ENCODE measurements around the gene OR10S1. TPM values are rescaled to one million over a fixed set of nuclear protein-coding genes. Genes with fewer than 3 reads are reported as not detected.
"Not testable (repeated sequence)": the region's sequence is repeated elsewhere in the genome, so short reads cannot be mapped to it uniquely, and the experiment has no call there.

Gene OR10S1, protein sequence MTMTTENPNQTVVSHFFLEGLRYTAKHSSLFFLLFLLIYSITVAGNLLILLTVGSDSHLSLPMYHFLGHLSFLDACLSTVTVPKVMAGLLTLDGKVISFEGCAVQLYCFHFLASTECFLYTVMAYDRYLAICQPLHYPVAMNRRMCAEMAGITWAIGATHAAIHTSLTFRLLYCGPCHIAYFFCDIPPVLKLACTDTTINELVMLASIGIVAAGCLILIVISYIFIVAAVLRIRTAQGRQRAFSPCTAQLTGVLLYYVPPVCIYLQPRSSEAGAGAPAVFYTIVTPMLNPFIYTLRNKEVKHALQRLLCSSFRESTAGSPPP
- total RNA-seq (not detected), polyA plus RNA-seq (not detected)

DNA sequence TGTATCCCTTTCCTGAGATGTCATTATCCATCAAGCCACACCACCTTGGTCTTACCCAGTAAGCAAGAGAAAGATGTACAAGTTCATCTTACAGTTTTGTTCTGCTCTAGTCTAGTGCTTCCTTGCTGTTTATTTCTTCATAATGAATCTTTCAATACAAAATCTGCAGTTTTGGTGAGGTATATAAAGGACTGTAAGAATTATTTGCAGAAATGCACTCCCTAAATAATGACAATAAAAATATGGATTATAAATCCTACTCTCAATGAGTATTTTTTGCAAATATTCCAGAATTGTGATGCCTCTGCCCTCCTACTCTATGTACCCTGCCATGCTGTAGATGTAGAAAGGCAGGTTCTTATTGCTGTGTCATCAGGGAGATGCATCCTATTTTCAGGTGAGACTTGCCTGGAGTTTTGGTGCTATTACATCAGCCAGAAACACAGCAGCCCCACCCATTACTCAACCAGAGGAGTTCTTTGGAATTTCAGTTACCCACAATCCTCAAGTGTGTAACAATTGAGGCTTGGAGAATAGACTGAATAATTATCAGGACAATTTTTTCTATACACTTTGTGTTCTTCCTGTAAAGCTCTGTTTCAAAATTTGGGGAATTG is at the start of gene OR10S1:
Gene OR10S1 (minus strand): TSS at position 51 of the 617 bp plus-strand sequence. CDS start 117 bp downstream, outside the sequence.
- intact Hi-C loops (cut with DNase I) = no loop called here
- no peak within 1 kb of the TSS for H3K27ac ChIP-seq
- TF ChIP-seq, protein P1, sequence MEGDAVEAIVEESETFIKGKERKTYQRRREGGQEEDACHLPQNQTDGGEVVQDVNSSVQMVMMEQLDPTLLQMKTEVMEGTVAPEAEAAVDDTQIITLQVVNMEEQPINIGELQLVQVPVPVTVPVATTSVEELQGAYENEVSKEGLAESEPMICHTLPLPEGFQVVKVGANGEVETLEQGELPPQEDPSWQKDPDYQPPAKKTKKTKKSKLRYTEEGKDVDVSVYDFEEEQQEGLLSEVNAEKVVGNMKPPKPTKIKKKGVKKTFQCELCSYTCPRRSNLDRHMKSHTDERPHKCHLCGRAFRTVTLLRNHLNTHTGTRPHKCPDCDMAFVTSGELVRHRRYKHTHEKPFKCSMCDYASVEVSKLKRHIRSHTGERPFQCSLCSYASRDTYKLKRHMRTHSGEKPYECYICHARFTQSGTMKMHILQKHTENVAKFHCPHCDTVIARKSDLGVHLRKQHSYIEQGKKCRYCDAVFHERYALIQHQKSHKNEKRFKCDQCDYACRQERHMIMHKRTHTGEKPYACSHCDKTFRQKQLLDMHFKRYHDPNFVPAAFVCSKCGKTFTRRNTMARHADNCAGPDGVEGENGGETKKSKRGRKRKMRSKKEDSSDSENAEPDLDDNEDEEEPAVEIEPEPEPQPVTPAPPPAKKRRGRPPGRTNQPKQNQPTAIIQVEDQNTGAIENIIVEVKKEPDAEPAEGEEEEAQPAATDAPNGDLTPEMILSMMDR (IDR thresholded peaks at IDR 0.05) = no peak
- H3K4me3 ChIP-seq = no peak within 1 kb of the TSS
- no peaks in the 10 kb centered on the region for H3K4me1 ChIP-seq
- ATAC-seq (no peak), FAIRE-seq (no peak), DNase-seq (no peak)
- H3K36me3 ChIP-seq = no peaks in the 10 kb centered on the region
- no peaks in the 10 kb centered on the region for H3K27me3 ChIP-seq
- H3K9me3 ChIP-seq = no peaks in the 10 kb centered on the region

DNA sequence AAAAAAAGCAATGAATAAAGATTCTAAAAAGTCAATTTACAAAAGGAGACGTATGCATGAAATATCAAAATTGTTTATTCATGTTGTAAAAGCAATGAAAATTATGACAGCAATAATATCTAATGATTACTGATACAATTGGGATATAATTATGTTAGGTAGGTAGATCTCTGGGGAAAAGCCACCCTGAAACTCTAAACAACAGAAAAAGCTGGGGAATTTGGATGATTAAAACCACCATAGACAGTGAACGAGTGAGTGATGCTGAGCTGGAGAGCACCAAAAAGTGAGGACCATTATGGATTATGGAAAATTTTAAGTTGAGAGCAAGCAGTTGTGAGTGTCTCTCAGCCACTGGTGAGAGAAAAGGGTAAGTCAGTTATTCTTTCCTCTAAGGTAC is 48.9 kb upstream of the OR10S1 start, which contains the start of gene OR10G8:
Gene OR10G8 (plus strand): TSS at position 301 of the 400 bp plus-strand sequence. CDS start 2,825 bp downstream, outside the sequence.
- no peak for DNase-seq
- TF ChIP-seq, protein P1 (IDR thresholded peaks at IDR 0.05) = no peak
- Histone ChIP-seq H3K9me3 (no peaks in the 10 kb centered on the region), H3K4me3 (no peak within 1 kb of the TSS), H3K27ac (no peak within 1 kb of the TSS), H3K4me1 (no peaks in the 10 kb centered on the region), H3K36me3 (no peaks in the 10 kb centered on the region), H3K27me3 (no peaks in the 10 kb centered on the region)
- no peak for ATAC-seq
- 85 to 93% methylated on average over 2 of the region's 2 CpGs for WGBS, 2 donors
- FAIRE-seq = peak; percentile 37
- intact Hi-C loops (cut with DNase I) = no loop called here

DNA sequence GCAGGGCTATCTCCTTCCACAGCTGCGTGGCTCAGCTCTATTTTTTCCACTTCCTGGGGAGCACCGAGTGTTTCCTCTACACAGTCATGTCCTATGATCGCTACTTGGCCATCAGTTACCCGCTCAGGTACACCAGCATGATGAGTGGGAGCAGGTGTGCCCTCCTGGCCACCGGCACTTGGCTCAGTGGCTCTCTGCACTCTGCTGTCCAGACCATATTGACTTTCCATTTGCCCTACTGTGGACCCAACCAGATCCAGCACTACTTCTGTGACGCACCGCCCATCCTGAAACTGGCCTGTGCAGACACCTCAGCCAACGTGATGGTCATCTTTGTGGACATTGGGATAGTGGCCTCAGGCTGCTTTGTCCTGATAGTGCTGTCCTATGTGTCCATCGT is 38.3 kb upstream of the OR10S1 start:
- intact Hi-C loops (cut with DNase I); H3K4me3 ChIP-seq; H3K27me3 ChIP-seq; ATAC-seq; H3K27ac ChIP-seq; FAIRE-seq; H3K36me3 ChIP-seq; H3K4me1 ChIP-seq; H3K9me3 ChIP-seq: not testable (repeated sequence)
- DNase-seq = peak in 1 of 6 donors; percentile 11
- 93 to 97% methylated on average over 5 to 7 of the region's 9 CpGs for WGBS, 2 donors

DNA sequence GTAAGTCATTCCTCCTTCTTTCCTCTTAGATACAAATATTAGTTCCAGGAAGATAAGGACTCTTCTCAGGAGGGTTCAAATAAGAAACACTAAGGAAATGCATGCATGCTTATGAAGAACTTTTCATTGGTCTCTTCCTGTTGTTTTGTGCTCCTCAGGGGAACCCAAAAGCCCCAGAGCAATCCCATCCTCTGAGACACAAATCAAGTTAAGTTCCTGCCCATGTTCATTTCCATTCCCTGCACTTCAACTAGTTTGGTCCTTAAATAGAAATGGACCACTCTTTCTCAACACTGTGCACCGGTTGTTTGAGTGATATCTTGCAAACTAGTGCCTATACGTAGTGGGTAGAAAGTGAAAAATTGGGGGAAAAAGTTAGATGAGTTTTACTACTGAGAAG is 35.1 kb upstream of the OR10S1 start, which contains the start of gene OR10G4:
Gene OR10G4 (plus strand): TSS at position 301 of the 400 bp plus-strand sequence. CDS start 2,578 bp downstream, outside the sequence.
- DNase-seq (no peak), FAIRE-seq (no peak), ATAC-seq (no peak)
- 88 to 94% methylated on average over 2 of the region's 2 CpGs for WGBS, 2 donors
- Histone ChIP-seq H3K36me3 (no peaks in the 10 kb centered on the region), H3K4me1 (no peaks in the 10 kb centered on the region), H3K9me3 (no peaks in the 10 kb centered on the region), H3K4me3 (no peak within 1 kb of the TSS), H3K27ac (no peak within 1 kb of the TSS), H3K27me3 (no peaks in the 10 kb centered on the region)
- intact Hi-C loops (cut with DNase I) = no loop called here
- TF ChIP-seq, protein P1 (IDR thresholded peaks at IDR 0.05) = no peak

DNA sequence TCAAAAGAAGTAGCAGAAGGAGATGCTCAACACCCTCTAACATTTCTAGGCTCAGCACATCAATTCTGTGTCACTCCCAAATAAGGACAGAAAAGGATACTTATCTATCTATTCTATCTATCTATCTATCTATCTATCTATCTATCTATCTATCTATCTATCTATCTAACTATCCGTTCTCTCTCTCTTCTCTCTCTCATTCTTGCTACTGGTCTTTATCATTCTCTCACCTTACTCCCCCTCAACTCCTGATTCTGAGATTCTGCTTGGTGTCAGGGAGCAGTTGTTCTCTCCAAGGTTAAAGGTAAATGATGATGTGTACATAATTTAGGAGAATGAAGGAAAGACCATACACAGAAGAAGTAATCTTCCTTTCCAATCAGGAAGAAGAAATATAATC is 17.5 kb upstream of the OR10S1 start, which contains the start of gene OR10G6:
Gene OR10G6 (minus strand): TSS at position 43 of the 400 bp plus-strand sequence. CDS start 0 bp downstream, at position 43.
- Histone ChIP-seq H3K9me3 (no peaks in the 10 kb centered on the region), H3K4me1 (no peaks in the 10 kb centered on the region), H3K27ac (no peak within 1 kb of the TSS), H3K36me3 (no peaks in the 10 kb centered on the region), H3K27me3 (no peaks in the 10 kb centered on the region), H3K4me3 (no peak within 1 kb of the TSS)
- FAIRE-seq = no peak
- TF ChIP-seq, protein P1 (IDR thresholded peaks at IDR 0.05) = no peak
- ATAC-seq = no peak
- intact Hi-C loops (cut with DNase I) = no loop called here
- WGBS, 2 donors = 75% methylated on average over 1 of the region's 1 CpG
- DNase-seq = no peak

Measured in pancreas (tissue), 10 donors.